ENCODE data around the gene INSIG1. TPM values are rescaled to one million over a fixed set of nuclear protein-coding genes. Genes with fewer than 3 reads are reported as not detected.

Gene INSIG1
- total RNA-seq, 1 experiment from 2014 or later: 54.7 TPM

DNA sequence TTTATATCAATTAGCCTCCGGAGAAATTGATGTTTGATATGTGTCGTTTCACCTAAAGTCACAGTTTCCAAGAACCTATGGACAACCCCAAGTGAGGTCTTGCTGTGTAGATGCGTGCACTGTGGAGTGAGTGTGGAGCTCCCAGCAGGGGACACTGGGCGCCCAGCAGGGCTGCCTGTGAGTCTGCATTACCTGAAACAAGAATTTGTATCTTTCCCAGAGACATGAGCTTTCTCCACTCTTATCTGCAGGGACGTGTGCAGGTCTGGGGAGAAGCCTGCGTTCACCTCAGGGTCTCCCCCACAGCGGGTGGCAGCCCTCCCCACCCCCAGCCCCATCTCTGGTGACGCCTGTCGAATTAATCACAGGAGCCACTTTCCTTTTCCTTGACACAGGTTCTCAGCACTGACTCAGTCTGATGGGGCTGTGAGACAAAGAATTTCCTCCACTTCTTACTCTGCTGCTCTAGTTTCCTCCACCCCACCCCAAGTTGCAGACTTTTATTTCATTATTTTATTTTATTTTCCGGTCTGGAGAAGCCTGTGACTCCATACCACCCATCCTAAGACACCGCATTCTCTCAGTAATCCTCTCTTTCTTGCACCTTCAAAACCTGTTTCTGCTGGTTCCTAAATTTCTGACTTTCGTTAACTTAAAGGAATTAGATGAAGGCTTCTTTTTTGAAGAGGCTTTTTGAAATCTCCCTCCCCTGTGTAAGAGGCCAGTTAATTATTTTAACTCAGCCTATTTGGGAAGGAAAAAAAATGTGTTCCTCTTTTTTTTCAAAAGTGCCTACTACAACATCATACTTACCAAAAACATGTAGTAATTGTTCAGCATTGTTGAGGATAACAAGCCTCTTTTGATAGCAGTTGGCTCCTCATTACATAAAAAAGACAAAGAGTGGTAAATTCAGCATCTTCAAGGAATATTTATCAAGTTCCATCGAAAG lies 17.0 kb upstream of the INSIG1 start:
- no peak overlapping the region for H3K4me2 ChIP-seq (ENCODE audit: low read length)
- no peaks in the 10 kb centered on the region for H3K36me3 ChIP-seq (ENCODE audit: control insufficient read depth in 1 of 2, insufficient read depth in 2 of 2, low read length in 2 of 2)

More for the DNA sequence above, 17.0 kb upstream of the INSIG1 start:
- peaks cover 26% of the 10 kb centered on the region; the same call in 1 of the 2 replicates for H3K27me3 ChIP-seq (ENCODE audit: insufficient read depth, low read length)
- H2AFZ ChIP-seq (ENCODE audit: low read depth, low read length, poor library complexity, severe bottlenecking): no peak overlapping the region
- RAD21 ChIA-PET (ENCODE audit: low non-redundant PET in 1 of 2, low total read pairs in 2 of 2, uncharacterized antibody in 2 of 2, unreplicated experiment in 2 of 2): no interaction called here
- ATAC-seq: no peak
- POLR2A ChIA-PET: no interaction called here
- CTCF ChIA-PET: no interaction called here
- no TSS peak for BruUV-seq (replicated peaks)
- no peaks in the 10 kb centered on the region for H4K20me1 ChIP-seq (ENCODE audit: insufficient read depth)
- H3K9me3 ChIP-seq (ENCODE audit: control insufficient read depth in 1 of 2, insufficient read depth in 1 of 2, low read depth in 1 of 2, low read length in 2 of 2): no peaks in the 10 kb centered on the region
- no peaks in the 10 kb centered on the region for H3K9me2 ChIP-seq (ENCODE audit: insufficient read depth)
- H3K4me3 ChIP-seq (replicated peaks in 1 of 2; ENCODE audit: low read depth in 1 of 2, low read length in 2 of 2): no peak overlapping the region
- DNase-seq (ENCODE audit: low read depth, low spot score): no peak
- H3K27ac ChIP-seq (ENCODE audit: low read depth, low read length): no peak overlapping the region
- H3K79me2 ChIP-seq (ENCODE audit: insufficient read depth, low read length): no peaks in the 10 kb centered on the region
- TF ChIP-seq CBX3 (IDR thresholded peaks at IDR 0.05; ENCODE audit: low read depth) (no peak), POLR2A (IDR thresholded peaks at IDR 0.05; ENCODE audit: borderline replicate concordance, extremely low read depth, insufficient read depth, insufficient read length) (no peak), SP1 (IDR thresholded peaks at IDR 0.05; ENCODE audit: low read depth) (no peak), SRF (IDR thresholded peaks at IDR 0.05; ENCODE audit: low read depth) (no peak), TCF7L2 (IDR thresholded peaks at IDR 0.05; ENCODE audit: borderline replicate concordance, extremely low read depth, insufficient read depth, insufficient read length) (no peak), POLR2AphosphoS5 (IDR thresholded peaks at IDR 0.05; ENCODE audit: low read depth, low read length) (no peak), CEBPB (IDR thresholded peaks at IDR 0.05; ENCODE audit: low read depth) (no peak), EZH2 (IDR thresholded peaks at IDR 0.05) (no peak)
- TF ChIP-seq, protein P1, sequence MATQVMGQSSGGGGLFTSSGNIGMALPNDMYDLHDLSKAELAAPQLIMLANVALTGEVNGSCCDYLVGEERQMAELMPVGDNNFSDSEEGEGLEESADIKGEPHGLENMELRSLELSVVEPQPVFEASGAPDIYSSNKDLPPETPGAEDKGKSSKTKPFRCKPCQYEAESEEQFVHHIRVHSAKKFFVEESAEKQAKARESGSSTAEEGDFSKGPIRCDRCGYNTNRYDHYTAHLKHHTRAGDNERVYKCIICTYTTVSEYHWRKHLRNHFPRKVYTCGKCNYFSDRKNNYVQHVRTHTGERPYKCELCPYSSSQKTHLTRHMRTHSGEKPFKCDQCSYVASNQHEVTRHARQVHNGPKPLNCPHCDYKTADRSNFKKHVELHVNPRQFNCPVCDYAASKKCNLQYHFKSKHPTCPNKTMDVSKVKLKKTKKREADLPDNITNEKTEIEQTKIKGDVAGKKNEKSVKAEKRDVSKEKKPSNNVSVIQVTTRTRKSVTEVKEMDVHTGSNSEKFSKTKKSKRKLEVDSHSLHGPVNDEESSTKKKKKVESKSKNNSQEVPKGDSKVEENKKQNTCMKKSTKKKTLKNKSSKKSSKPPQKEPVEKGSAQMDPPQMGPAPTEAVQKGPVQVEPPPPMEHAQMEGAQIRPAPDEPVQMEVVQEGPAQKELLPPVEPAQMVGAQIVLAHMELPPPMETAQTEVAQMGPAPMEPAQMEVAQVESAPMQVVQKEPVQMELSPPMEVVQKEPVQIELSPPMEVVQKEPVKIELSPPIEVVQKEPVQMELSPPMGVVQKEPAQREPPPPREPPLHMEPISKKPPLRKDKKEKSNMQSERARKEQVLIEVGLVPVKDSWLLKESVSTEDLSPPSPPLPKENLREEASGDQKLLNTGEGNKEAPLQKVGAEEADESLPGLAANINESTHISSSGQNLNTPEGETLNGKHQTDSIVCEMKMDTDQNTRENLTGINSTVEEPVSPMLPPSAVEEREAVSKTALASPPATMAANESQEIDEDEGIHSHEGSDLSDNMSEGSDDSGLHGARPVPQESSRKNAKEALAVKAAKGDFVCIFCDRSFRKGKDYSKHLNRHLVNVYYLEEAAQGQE (IDR thresholded peaks at IDR 0.05; ENCODE audit: low read depth): no peak
- TF ChIP-seq, protein P2, sequence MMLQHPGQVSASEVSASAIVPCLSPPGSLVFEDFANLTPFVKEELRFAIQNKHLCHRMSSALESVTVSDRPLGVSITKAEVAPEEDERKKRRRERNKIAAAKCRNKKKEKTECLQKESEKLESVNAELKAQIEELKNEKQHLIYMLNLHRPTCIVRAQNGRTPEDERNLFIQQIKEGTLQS (IDR thresholded peaks at IDR 0.05): no peak
- TF ChIP-seq, protein P3, sequence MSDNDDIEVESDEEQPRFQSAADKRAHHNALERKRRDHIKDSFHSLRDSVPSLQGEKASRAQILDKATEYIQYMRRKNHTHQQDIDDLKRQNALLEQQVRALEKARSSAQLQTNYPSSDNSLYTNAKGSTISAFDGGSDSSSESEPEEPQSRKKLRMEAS (IDR thresholded peaks at IDR 0.05): no peak
- no peak overlapping the region for H3K9ac ChIP-seq (ENCODE audit: low read length)
- intact Hi-C loops (cut with micrococcal nuclease): no loop called here
- peaks cover 0 to 19% of the 10 kb centered on the region in 2 experiments; a peak in 2 of 4 replicates for H3K4me1 ChIP-seq (ENCODE audit: control insufficient read depth in 1 of 2, insufficient read depth in 2 of 2, low read length in 2 of 2)

Measured in HCT116 (cell line).